Tibial artery (tissue), 4 donors: ENCODE results near the gene MYH7B.

Source experiments
- DNase-seq, 2 donors: peaks; one replicate each; pipeline ENCODE4 v3.0.0-alpha.2; 2019
- H3K27ac ChIP-seq, 2 donors: fragments of 200-600 bp; sonication (generic) in 1 of 2; 1 replicate in 1 of 2; 2 replicates in 1 of 2; pipeline ENCODE4 v1.5.1; 2018 to 2019; ENCODE audit warnings: mild to moderate bottlenecking in 1 of 2
- H3K27me3 ChIP-seq, 2 donors: fragments of 200-600 bp; sonication (generic) in 1 of 2; one replicate each; pipeline versions ENCODE4 v1.5.1 to v1.6.0; 2016 to 2019
- H3K36me3 ChIP-seq, 3 donors: fragments of 200-600 bp; sonication (generic) in 2 of 3; one replicate each; pipeline ENCODE4 v1.5.1; 2016 to 2019; ENCODE audit warnings: mild to moderate bottlenecking in 2 of 3
- H3K4me1 ChIP-seq, 4 donors: fragments of 200-600 bp; sonication (generic) in 2 of 4; 1 replicate in 3 of 4; 2 replicates in 1 of 4; pipeline ENCODE4 v1.5.1; 2016 to 2019
- H3K4me3 ChIP-seq, 2 donors: fragments of 200-600 bp; sonication (generic) in 1 of 2; 1 replicate in 1 of 2; 2 replicates in 1 of 2; pipeline ENCODE4 v1.5.1; 2018 to 2019; ENCODE audit warnings: mild to moderate bottlenecking in 2 of 2
- H3K9me3 ChIP-seq, 3 donors: fragments of 200-600 bp; sonication (generic) in 1 of 3; one replicate each; pipeline ENCODE4 v1.5.1; 2016 to 2019
- CTCF ChIP-seq, 2 experiments: fragments of 200-600 bp in 1 of 2; fragments of 450-650 bp in 1 of 2; IDR thresholded peaks; one replicate each; pipeline ENCODE4 v1.5.1; 2017 to 2019; ENCODE audit warnings: antibody characterized with exemption in 2 of 2, mild to moderate bottlenecking in 1 of 2, moderate library complexity in 1 of 2
- intact Hi-C: fragments of 100-400 bp; cut with DNase I; formaldehyde crosslinking; loops from one replicate; pipeline ENCODE4 v1.15.0; 2023; ENCODE audit warnings: low total_unique reads

Gene MYH7B

GRCh38 chr20:34970193-34970840 is 14.6 kb downstream of the MYH7B start:
- TF ChIP-seq CTCF (IDR thresholded peaks at IDR 0.05), result no peak

GRCh38 chr20:34970846-34971560 is 15.3 kb downstream of the MYH7B start:
- Histone ChIP-seq H3K4me1 (no peaks in the 10 kb centered on the region), H3K36me3 (no peaks in the 10 kb centered on the region), H3K4me3 (no peak overlapping the region), H3K9me3 (no peaks in the 10 kb centered on the region), H3K27me3 (peaks cover 0 to 2% of the 10 kb centered on the region in 2 donors), H3K27ac (no peak overlapping the region)
- DNase-seq, result no peak
- intact Hi-C loops, result no loop called here
- no peak for TF ChIP-seq CTCF (IDR thresholded peaks at IDR 0.05)

More at GRCh38 chr20:34970193-34970840, 14.6 kb downstream of the MYH7B start:
- no peak for DNase-seq
- H3K36me3 ChIP-seq, result no peaks in the 10 kb centered on the region
- H3K27me3 ChIP-seq, result peaks cover 0 to 2% of the 10 kb centered on the region in 2 donors
- H3K4me3 ChIP-seq, result no peak overlapping the region
- no peak overlapping the region for H3K27ac ChIP-seq
- no peaks in the 10 kb centered on the region for H3K4me1 ChIP-seq
- no peaks in the 10 kb centered on the region for H3K9me3 ChIP-seq
- intact Hi-C loops, result no loop called here

GRCh38 chr20:34971561-34972235 is 16.0 kb downstream of the MYH7B start:
- Histone ChIP-seq H3K27me3 (peaks cover 0 to 2% of the 10 kb centered on the region in 2 donors), H3K4me1 (no peaks in the 10 kb centered on the region), H3K4me3 (no peak overlapping the region), H3K27ac (no peak overlapping the region), H3K36me3 (no peaks in the 10 kb centered on the region), H3K9me3 (no peaks in the 10 kb centered on the region)
- intact Hi-C loops, result no loop called here
- DNase-seq, result no peak
- TF ChIP-seq CTCF (IDR thresholded peaks at IDR 0.05), result no peak

GRCh38 chr20:34974246-34974645 is 18.6 kb downstream of the MYH7B start:
- intact Hi-C loops, result no loop called here
- H3K4me3 ChIP-seq, result no peak overlapping the region
- no peaks in the 10 kb centered on the region for H3K36me3 ChIP-seq
- no peaks in the 10 kb centered on the region for H3K9me3 ChIP-seq
- DNase-seq, result no peak
- TF ChIP-seq CTCF (IDR thresholded peaks at IDR 0.05), result no peak
- no peaks in the 10 kb centered on the region for H3K4me1 ChIP-seq
- no peak overlapping the region for H3K27ac ChIP-seq
- peaks cover 0 to 17% of the 10 kb centered on the region in 2 donors for H3K27me3 ChIP-seq

- no peak for TF ChIP-seq CTCF (IDR thresholded peaks at IDR 0.05)
- no peak overlapping the region for H3K27ac ChIP-seq
- H3K4me1 ChIP-seq, result no peaks in the 10 kb centered on the region
- no peaks in the 10 kb centered on the region for H3K36me3 ChIP-seq
- peaks cover 0 to 37% of the 10 kb centered on the region in 2 donors for H3K27me3 ChIP-seq
- H3K4me3 ChIP-seq, result no peak overlapping the region
- H3K9me3 ChIP-seq, result no peaks in the 10 kb centered on the region
- no peak for DNase-seq
- intact Hi-C loops, result no loop called here
These were observed 20.6 kb downstream of the MYH7B start for GRCh38 chr20:34976286-34976685.
